Stimulated activated CD4-positive, alpha-beta T cell treated with anti-CD3 and anti-CD28 coated beads, Interleukin-2, amount 100 ng/mL, for 48 hours (primary cell): Measurements from ENCODE around the gene DTNB.
"Not testable (repeated sequence)": the region's sequence is repeated elsewhere in the genome, so short reads cannot be mapped to it uniquely, and the experiment has no call there.

Experiments used
- DNase-seq, 2 donors: peaks; one replicate each; pipeline ENCODE4 v3.0.0-alpha.2; 2020

The DTNB gene

DNA sequence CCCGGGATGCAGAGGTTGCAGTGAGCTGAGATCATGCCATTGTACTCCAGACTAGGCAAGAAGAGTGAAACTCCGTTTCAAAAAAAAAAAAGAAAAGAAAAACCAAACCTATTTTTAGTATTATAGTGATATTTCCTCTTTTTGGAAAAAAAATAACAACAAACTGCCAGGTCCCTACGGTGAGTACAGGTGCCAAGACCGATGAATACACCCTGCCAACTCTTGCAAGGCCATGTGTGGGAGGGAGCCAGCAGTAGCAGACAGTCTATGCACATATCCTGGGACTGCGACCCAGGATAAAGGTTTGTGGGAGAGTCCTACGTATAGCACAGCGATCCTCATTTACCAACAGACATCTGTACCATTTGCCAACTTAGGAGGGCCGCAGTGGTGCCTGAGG lies 262.1 kb downstream of the DTNB start:
- DNase-seq = no peak

DNA sequence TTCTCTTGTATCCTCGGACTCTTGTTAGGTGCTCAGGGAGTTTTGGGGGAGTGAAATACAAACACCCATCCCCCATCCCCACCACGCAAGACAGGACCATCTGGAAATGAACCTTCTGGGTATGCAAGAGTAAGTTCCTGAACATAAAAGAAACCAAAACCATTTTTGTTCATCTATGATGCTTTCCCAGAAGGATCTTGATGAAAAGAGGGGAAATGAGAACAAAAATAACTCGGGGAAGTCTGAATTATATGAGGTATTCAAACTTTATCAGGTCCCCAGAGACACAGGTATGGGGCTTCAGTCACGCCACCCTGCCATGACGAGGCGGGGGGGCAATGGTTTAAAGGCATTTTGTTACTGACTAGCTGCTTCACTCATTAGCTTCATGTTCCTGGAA lies 263.0 kb downstream of the DTNB start:
- no peak for DNase-seq

- DNase-seq = no peak
Observed at GRCh38 chr2:25409468-25409867, 263.9 kb downstream of the DTNB start.

GRCh38 chr2:25409044-25409443 lies 264.3 kb downstream of the DTNB start:
- DNase-seq = no peak

DNA sequence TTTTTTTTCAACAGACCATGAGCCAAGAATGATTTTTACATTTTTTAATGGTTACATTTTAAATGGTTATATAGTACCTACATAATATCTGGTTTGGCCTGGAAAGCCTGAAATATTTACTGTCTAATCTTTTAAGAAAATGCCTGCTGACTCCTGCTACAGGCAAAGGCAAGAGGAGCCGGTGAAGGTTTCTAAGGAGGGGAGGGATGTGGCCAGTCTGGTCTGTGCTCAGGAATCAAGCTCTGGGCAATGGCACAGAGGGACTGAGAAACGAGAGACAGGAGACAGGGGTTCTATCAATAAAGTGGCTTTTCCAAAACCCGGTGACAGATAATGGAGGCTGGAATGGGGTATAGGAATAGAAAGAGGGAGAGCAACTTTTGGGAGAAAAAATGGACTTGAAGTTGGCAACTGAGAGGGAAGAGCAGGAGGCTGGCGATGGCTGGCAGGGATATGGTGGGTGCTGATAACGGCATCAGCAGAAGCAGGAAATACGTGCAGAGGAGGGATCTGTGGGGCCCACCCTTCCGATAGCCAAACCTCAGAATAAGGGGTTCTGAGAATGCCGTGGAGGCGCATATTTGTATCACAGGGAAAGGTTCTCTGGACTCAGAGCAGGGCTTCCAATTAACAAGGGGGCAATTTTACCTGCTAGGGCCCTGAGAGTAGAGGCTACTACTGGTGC lies 267.6 kb downstream of the DTNB start:
- DNase-seq = no peak

DNA sequence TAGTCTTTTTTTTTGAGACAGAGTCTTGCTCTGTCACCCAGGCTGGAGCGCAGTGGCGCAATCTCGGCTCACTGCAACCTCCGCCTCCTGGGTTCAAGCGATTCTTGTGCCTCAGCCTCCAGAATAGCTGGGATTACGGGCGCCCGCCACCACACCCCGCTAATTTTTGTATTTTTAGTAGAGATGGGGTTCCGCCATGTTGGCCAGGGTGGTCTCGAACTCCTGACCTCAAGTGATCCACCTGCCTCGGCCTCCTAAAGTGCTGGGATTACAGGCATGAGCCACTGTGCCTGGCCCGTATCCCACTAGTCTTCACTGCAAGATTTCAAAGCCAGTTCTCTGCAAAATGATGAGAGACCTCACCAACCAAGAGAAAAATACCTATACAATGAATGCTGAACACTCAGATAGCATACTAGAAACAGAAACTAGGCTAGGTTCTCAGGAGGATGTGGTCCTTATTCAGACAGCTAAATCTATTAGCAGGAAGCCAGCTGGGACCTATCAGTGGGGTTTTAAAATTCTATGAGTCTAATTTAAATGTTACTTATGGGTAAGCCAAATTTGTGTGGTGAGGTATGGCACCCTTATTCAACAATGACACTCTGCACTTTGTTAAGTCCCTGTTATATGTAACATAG lies 270.1 kb downstream of the DTNB start:
- not testable (repeated sequence) for DNase-seq

GRCh38 chr2:25402477-25402876 lies 270.9 kb downstream of the DTNB start:
- DNase-seq = no peak

- DNase-seq = no peak
Observed at GRCh38 chr2:25401307-25402026, 271.9 kb downstream of the DTNB start.

DNA sequence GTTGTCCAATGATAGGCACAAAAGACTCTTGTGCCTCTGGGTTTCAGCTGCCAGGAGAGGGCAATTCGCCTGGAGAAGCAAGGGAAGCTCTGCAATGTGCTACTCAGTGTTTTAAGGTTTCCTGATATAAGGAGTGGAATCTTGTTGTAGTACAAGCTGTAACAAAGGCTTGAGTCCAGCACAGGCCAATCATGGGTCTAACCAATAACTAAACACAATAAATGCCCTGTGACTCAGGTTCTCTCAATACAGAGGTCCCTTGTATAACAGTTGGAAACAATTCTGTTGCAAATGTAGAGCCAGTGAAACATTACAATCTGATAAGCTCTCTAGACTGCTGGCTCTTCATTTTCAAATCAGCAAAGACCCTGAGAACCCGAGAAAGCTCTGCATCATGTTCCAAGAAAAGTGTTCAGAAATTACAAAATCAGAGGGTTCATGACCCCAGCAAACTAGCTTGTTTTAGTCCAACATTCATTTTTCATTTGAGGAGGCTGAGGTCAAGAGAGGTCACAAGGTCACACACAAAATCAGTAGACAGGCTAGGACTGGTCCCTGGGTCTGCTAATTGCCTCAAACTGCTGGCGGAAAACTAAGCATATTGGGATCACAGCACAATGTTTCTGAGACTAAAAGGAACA lies 272.7 kb downstream of the DTNB start:
- DNase-seq = no peak

- DNase-seq = no peak
Observed at GRCh38 chr2:25400169-25400568, 273.2 kb downstream of the DTNB start.

- DNase-seq = no peak
Observed at GRCh38 chr2:25398534-25398933, 274.8 kb downstream of the DTNB start.

GRCh38 chr2:25397777-25398176 lies 275.6 kb downstream of the DTNB start:
- DNase-seq = no peak

GRCh38 chr2:25389161-25389560 lies 284.2 kb downstream of the DTNB start:
- DNase-seq = no peak

DNA sequence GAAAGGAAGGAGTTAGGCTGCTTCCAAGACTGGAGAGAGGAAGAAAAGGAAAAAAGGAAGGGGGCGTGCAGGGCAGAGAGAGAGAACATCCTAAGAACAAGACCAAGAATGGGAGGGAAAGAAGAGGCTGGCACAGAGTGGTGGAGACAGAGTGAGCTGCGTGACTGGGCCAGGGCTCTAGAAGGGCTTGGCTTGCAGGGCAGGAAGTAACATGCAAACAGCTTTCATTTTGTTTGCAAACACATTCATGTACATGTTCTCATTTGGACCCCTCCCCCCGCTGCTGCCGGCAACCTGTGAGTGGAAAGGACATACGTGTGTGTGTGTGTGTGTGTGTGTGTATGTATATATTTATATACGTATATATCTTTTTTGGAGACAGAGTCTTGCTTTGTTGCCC lies 284.9 kb downstream of the DTNB start:
- DNase-seq = no peak

DNA sequence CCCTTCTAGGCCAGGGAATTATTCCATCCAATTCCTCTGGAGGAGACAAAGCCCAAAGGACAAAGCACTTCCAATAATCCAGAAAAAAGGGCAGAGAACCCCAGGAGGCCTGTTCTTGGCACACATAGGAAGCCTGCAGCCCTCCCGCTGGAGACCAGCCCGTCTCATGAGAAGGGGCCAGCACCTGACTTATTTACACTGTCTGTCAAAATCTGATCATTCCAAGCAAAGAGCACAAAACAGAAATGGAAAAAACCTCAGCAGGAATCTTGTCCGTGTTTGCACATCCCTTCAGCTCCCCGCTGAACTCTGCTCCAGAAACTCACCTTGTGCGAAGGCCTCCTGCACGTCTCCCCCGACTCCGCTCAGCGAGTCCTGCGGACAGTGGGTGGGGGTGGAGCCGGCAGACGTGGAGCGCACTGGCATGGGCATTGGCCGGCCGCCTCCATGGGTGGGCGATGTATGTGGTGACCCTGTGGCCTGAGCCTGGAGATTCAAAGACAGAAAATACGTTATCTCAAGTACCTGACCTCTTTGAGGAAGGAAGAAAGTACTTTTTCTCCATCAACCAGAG lies 285.4 kb downstream of the DTNB start:
- DNase-seq = no peak

- DNase-seq = no peak
Observed at GRCh38 chr2:25386971-25387875, 286.2 kb downstream of the DTNB start.

GRCh38 chr2:25385910-25386309 lies 287.5 kb downstream of the DTNB start:
- no peak for DNase-seq

DNA sequence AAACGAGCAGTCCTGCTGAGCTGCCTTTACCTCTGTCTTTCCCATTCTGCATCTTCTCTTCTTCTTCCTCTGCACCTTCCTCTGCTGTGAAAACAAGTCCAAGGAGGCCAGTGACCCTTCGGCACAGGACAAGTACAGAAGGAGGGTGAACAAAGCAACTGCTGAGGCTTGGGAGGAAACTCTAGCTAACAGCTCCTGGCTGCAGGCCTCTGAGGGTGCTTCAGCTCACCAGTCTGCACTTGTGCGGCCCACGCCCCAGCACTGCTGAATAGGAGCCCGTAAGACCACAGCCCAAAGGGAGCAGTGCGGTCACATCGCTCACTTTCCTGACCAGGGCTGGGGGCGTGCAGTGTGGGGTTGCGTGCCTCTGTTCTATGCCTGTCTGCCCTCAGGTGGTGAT lies 289.6 kb downstream of the DTNB start:
- no peak for DNase-seq

GRCh38 chr2:25381502-25381901 lies 291.9 kb downstream of the DTNB start:
- DNase-seq = no peak

DNA sequence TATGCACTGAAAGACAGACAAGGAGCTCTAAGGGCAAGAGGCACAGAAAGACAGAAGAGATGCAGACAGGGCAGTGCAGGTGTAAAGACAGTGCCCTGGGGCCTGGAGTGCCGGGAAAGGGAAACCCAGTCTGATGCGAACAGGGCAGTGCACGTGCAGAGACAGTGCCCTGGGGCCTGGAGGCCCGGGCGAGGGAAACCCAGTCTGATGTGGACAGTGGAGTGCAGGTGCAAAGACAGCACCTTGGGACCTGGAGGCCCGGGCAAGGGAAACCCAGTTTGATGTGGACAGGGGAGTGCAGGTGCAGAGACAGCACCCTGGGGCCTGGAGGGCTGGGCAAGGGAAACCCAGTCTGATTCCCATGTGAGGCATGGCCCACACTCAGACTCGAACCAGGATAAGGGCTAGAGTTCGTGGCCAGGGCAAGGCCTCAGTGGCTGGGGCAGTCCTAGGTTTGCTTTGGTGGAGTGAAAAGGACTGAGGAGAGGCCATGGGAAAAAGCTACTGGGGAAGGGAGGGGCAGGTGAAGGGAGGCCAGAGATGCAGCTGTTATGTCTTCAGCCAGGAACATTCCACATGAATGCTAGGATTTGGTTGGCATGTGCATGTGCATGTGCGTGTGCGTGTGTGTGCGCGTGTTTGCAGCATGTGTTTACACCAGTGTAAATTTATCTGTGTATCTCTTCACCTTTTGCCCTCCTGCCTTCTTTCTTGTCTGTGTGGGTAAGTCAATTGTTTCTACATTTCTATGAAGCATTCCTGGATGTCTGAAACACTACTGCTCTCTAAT lies 292.6 kb downstream of the DTNB start:
- DNase-seq = no peak

DNA sequence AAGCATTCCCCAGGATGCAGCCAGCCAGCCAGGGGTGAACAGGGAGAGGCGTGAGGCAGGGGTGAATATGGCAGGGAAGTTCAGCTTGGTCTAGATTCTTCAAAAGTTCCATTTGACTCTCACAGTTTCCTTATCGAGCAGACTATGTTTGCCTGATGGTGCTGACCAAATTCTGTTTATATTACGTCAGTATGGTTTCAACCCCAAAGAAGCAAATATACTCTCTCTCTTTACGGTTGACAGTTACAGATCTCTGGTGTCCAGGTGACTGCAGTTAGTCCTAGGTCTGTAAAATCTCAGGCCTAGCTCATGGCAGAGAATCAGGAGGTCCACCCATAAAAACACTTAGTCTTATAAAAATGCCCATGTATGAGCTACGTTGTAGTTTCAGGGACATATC lies 293.4 kb downstream of the DTNB start:
- no peak for DNase-seq
